ENCODE data around the gene IPO4.

The IPO4 gene

GRCh38 chr14:24159777-24160498, 28.7 kb downstream of the IPO4 start:
- Histone ChIP-seq H3K23ac (ENCODE audit: low read length) (no peak overlapping the region), H2BK15ac (replicated peaks; ENCODE audit: low read depth) (no peak overlapping the region), H3K79me2 (ENCODE audit: control insufficient read depth, insufficient read depth, low read length) (no peaks in the 10 kb centered on the region), H3K4me2 (ENCODE audit: low read length) (no peak overlapping the region), H2BK5ac (ENCODE audit: low read length) (no peak overlapping the region), H3K18ac (ENCODE audit: low read length) (no peak overlapping the region), H2BK120ac (ENCODE audit: low read depth, low read length) (no peak overlapping the region), H4K5ac (ENCODE audit: low read length) (no peak overlapping the region), H3K9ac (ENCODE audit: low read length) (no peak overlapping the region), H3K4me1 (ENCODE audit: control insufficient read depth, low read depth, low read length) (peaks cover 5% of the 10 kb centered on the region), H3K4me3 (ENCODE audit: low read length) (no peak overlapping the region), H3K56ac (ENCODE audit: low read length) (no peak overlapping the region), H3K79me1 (ENCODE audit: low read length) (peaks cover 2% of the 10 kb centered on the region), H3K27ac (ENCODE audit: low read depth, low read length) (no peak overlapping the region), H3K27me3 (ENCODE audit: insufficient read depth, low read length, poor library complexity) (no peaks in the 10 kb centered on the region), H2AK5ac (ENCODE audit: low read length) (no peak overlapping the region), H4K8ac (ENCODE audit: low read depth, low read length) (no peak overlapping the region), H3K36me3 (ENCODE audit: control insufficient read depth, insufficient read depth, low read length) (peaks cover 27% of the 10 kb centered on the region), H3K4ac (ENCODE audit: low read depth, low read length) (no peak overlapping the region)
- no peak for DNase-seq
- no CpG with 5 or more reads among the region's 11 CpGs for WGBS (ENCODE audit: extremely low coverage, insufficient coverage, low lambda C conversion rate)

- Histone ChIP-seq H4K8ac (ENCODE audit: low read depth, low read length) (no peak overlapping the region), H3K79me2 (ENCODE audit: control insufficient read depth, insufficient read depth, low read length) (no peaks in the 10 kb centered on the region), H3K9ac (ENCODE audit: low read length) (no peak overlapping the region), H3K23ac (ENCODE audit: low read length) (no peak overlapping the region), H3K27ac (ENCODE audit: low read depth, low read length) (no peak overlapping the region), H2AK5ac (ENCODE audit: low read length) (no peak overlapping the region), H3K4me1 (ENCODE audit: control insufficient read depth, low read depth, low read length) (peaks cover 5% of the 10 kb centered on the region), H3K27me3 (ENCODE audit: insufficient read depth, low read length, poor library complexity) (no peaks in the 10 kb centered on the region), H4K5ac (ENCODE audit: low read length) (no peak overlapping the region), H2BK15ac (replicated peaks; ENCODE audit: low read depth) (no peak overlapping the region), H3K18ac (ENCODE audit: low read length) (no peak overlapping the region), H2BK120ac (ENCODE audit: low read depth, low read length) (no peak overlapping the region), H3K79me1 (ENCODE audit: low read length) (peaks cover 2% of the 10 kb centered on the region), H2BK5ac (ENCODE audit: low read length) (no peak overlapping the region), H3K56ac (ENCODE audit: low read length) (no peak overlapping the region), H3K36me3 (ENCODE audit: control insufficient read depth, insufficient read depth, low read length) (peaks cover 23% of the 10 kb centered on the region), H3K4ac (ENCODE audit: low read depth, low read length) (no peak overlapping the region), H3K4me3 (ENCODE audit: low read length) (no peak overlapping the region), H3K4me2 (ENCODE audit: low read length) (no peak overlapping the region)
- WGBS (ENCODE audit: extremely low coverage, insufficient coverage, low lambda C conversion rate), result no CpG with 5 or more reads among the region's 12 CpGs
- no peak for DNase-seq
Observed at GRCh38 chr14:24157331-24157730, 31.3 kb downstream of the IPO4 start.

GRCh38 chr14:24156840-24157239, 31.8 kb downstream of the IPO4 start:
- no peaks in the 10 kb centered on the region for H3K27me3 ChIP-seq (ENCODE audit: insufficient read depth, low read length, poor library complexity)
- no peak overlapping the region for H3K9ac ChIP-seq (ENCODE audit: low read length)
- no peak for DNase-seq
- H2BK15ac ChIP-seq (replicated peaks; ENCODE audit: low read depth), result no peak overlapping the region
- no peak overlapping the region for H3K4me2 ChIP-seq (ENCODE audit: low read length)
- no peak overlapping the region for H3K56ac ChIP-seq (ENCODE audit: low read length)
- H3K4me1 ChIP-seq (ENCODE audit: control insufficient read depth, low read depth, low read length), result peaks cover 5% of the 10 kb centered on the region
- H2BK120ac ChIP-seq (ENCODE audit: low read depth, low read length), result no peak overlapping the region
- H2AK5ac ChIP-seq (ENCODE audit: low read length), result no peak overlapping the region
- no peak overlapping the region for H4K8ac ChIP-seq (ENCODE audit: low read depth, low read length)
- no peak overlapping the region for H3K18ac ChIP-seq (ENCODE audit: low read length)
- H3K23ac ChIP-seq (ENCODE audit: low read length), result no peak overlapping the region
- no peak overlapping the region for H3K27ac ChIP-seq (ENCODE audit: low read depth, low read length)
- H3K79me2 ChIP-seq (ENCODE audit: control insufficient read depth, insufficient read depth, low read length), result no peaks in the 10 kb centered on the region
- no peak overlapping the region for H4K5ac ChIP-seq (ENCODE audit: low read length)
- no peak overlapping the region for H3K4me3 ChIP-seq (ENCODE audit: low read length)
- peaks cover under 1% of the 10 kb centered on the region for H3K79me1 ChIP-seq (ENCODE audit: low read length)
- H3K36me3 ChIP-seq (ENCODE audit: control insufficient read depth, insufficient read depth, low read length), result peaks cover 22% of the 10 kb centered on the region
- no CpG with 5 or more reads among the region's 1 CpG for WGBS (ENCODE audit: extremely low coverage, insufficient coverage, low lambda C conversion rate)
- no peak overlapping the region for H3K4ac ChIP-seq (ENCODE audit: low read depth, low read length)
- no peak overlapping the region for H2BK5ac ChIP-seq (ENCODE audit: low read length)

DNA sequence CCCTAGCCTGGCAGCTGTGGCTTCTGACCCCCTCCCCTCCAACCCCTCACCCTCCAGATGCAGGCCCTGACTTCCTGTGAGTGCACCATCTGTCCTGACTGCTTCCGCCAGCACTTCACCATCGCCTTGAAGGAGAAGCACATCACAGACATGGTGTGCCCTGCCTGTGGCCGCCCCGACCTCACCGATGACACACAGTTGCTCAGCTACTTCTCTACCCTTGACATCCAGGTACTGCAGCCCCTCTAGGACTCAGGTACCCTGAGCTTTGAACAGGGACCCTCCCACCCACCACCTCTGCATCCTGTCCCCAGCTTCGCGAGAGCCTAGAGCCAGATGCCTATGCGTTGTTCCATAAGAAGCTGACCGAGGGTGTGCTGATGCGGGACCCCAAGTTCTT, 33.5 kb downstream of the IPO4 start:
- H3K79me2 ChIP-seq (ENCODE audit: control insufficient read depth, insufficient read depth, low read length), result no peaks in the 10 kb centered on the region
- H3K27me3 ChIP-seq (ENCODE audit: insufficient read depth, low read length, poor library complexity), result no peaks in the 10 kb centered on the region
- H3K56ac ChIP-seq (ENCODE audit: low read length), result no peak overlapping the region
- no peak overlapping the region for H4K8ac ChIP-seq (ENCODE audit: low read depth, low read length)
- no peak overlapping the region for H2BK15ac ChIP-seq (replicated peaks; ENCODE audit: low read depth)
- H3K23ac ChIP-seq (ENCODE audit: low read length), result no peak overlapping the region
- H3K36me3 ChIP-seq (ENCODE audit: control insufficient read depth, insufficient read depth, low read length), result peaks cover 31% of the 10 kb centered on the region
- no peak overlapping the region for H3K27ac ChIP-seq (ENCODE audit: low read depth, low read length)
- no peak overlapping the region for H2BK120ac ChIP-seq (ENCODE audit: low read depth, low read length)
- H3K18ac ChIP-seq (ENCODE audit: low read length), result no peak overlapping the region
- no peak overlapping the region for H2BK5ac ChIP-seq (ENCODE audit: low read length)
- no peak overlapping the region for H3K9ac ChIP-seq (ENCODE audit: low read length)
- DNase-seq, result no peak
- no peak overlapping the region for H3K4me3 ChIP-seq (ENCODE audit: low read length)
- H4K5ac ChIP-seq (ENCODE audit: low read length), result no peak overlapping the region
- no peaks in the 10 kb centered on the region for H3K4me1 ChIP-seq (ENCODE audit: control insufficient read depth, low read depth, low read length)
- H3K79me1 ChIP-seq (ENCODE audit: low read length), result peaks cover 1% of the 10 kb centered on the region
- H2AK5ac ChIP-seq (ENCODE audit: low read length), result no peak overlapping the region
- H3K4ac ChIP-seq (ENCODE audit: low read depth, low read length), result no peak overlapping the region
- no peak overlapping the region for H3K4me2 ChIP-seq (ENCODE audit: low read length)
- no CpG with 5 or more reads among the region's 10 CpGs for WGBS (ENCODE audit: extremely low coverage, insufficient coverage, low lambda C conversion rate)

DNA sequence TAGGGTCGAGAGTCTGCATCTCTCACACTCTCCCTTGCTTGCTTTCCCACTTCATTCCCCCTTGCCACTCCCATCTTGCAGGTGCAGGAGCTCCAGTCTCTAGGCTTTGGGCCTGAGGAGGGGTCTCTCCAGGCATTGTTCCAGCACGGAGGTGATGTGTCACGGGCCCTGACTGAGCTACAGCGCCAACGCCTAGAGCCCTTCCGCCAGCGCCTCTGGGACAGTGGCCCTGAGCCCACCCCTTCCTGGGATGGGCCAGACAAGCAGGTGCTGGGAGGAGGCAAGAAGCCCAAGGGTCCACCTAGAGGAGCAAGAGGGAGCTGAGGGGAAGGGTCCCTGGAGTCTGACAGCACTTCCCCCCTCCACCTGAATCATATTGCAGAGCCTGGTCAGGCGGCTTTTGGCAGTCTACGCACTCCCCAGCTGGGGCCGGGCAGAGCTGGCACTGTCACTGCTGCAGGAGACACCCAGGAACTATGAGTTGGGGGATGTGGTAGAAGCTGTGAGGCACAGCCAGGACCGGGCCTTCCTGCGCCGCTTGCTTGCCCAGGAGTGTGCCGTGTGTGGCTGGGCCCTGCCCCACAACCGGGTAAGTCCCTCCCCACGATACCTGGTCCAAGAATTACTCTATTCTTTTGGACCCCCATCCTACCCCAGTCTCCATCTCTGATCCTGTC, 37.1 kb downstream of the IPO4 start:
- H3K23ac ChIP-seq (ENCODE audit: low read length), result no peak overlapping the region
- no peaks in the 10 kb centered on the region for H3K27me3 ChIP-seq (ENCODE audit: insufficient read depth, low read length, poor library complexity)
- peaks cover 16% of the 10 kb centered on the region for H3K79me1 ChIP-seq (ENCODE audit: low read length)
- H2BK15ac ChIP-seq (replicated peaks; ENCODE audit: low read depth), result no peak overlapping the region
- no peak overlapping the region for H3K27ac ChIP-seq (ENCODE audit: low read depth, low read length)
- no peak overlapping the region for H4K5ac ChIP-seq (ENCODE audit: low read length)
- no peak for DNase-seq
- H3K4me1 ChIP-seq (ENCODE audit: control insufficient read depth, low read depth, low read length), result peaks cover 3% of the 10 kb centered on the region
- peaks cover 20% of the 10 kb centered on the region for H3K36me3 ChIP-seq (ENCODE audit: control insufficient read depth, insufficient read depth, low read length)
- H3K18ac ChIP-seq (ENCODE audit: low read length), result no peak overlapping the region
- H3K56ac ChIP-seq (ENCODE audit: low read length), result no peak overlapping the region
- no peak overlapping the region for H3K4me2 ChIP-seq (ENCODE audit: low read length)
- H2BK5ac ChIP-seq (ENCODE audit: low read length), result no peak overlapping the region
- no peak overlapping the region for H3K4ac ChIP-seq (ENCODE audit: low read depth, low read length)
- WGBS (ENCODE audit: extremely low coverage, insufficient coverage, low lambda C conversion rate), result no CpG with 5 or more reads among the region's 16 CpGs
- no peak overlapping the region for H2AK5ac ChIP-seq (ENCODE audit: low read length)
- H3K9ac ChIP-seq (ENCODE audit: low read length), result no peak overlapping the region
- H3K79me2 ChIP-seq (ENCODE audit: control insufficient read depth, insufficient read depth, low read length), result peaks cover 16% of the 10 kb centered on the region
- H3K4me3 ChIP-seq (ENCODE audit: low read length), result no peak overlapping the region
- H4K8ac ChIP-seq (ENCODE audit: low read depth, low read length), result no peak overlapping the region
- no peak overlapping the region for H2BK120ac ChIP-seq (ENCODE audit: low read depth, low read length)
